ENCODE measurements around the gene STK17A.

The STK17A gene

DNA sequence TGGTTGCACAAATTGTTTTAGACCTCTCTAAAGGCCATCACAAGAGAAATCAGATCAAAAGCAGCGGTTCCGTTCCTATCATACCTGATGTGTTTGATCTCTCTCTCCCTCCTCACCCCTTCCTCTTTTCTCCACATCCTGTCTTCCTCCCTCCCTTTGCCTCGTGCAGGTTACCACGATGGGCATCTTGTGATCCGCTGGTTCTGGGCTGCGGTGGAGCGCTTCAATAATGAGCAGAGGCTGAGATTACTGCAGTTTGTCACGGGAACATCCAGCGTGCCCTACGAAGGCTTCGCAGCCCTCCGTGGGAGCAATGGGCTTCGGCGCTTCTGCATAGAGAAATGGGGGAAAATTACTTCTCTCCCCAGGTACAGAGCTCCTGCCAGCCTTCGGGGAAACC lies 28.5 kb upstream of the STK17A start:
- no peak for DNase-seq (ENCODE audit: low read depth, low spot score)
- no peak overlapping the region for H3K4me3 ChIP-seq (ENCODE audit: low read depth, low read length)
- TF ChIP-seq, protein P1, sequence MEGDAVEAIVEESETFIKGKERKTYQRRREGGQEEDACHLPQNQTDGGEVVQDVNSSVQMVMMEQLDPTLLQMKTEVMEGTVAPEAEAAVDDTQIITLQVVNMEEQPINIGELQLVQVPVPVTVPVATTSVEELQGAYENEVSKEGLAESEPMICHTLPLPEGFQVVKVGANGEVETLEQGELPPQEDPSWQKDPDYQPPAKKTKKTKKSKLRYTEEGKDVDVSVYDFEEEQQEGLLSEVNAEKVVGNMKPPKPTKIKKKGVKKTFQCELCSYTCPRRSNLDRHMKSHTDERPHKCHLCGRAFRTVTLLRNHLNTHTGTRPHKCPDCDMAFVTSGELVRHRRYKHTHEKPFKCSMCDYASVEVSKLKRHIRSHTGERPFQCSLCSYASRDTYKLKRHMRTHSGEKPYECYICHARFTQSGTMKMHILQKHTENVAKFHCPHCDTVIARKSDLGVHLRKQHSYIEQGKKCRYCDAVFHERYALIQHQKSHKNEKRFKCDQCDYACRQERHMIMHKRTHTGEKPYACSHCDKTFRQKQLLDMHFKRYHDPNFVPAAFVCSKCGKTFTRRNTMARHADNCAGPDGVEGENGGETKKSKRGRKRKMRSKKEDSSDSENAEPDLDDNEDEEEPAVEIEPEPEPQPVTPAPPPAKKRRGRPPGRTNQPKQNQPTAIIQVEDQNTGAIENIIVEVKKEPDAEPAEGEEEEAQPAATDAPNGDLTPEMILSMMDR (IDR thresholded peaks at IDR 0.05; ENCODE audit: low read depth, low read length): no peak
- in situ Hi-C loops (cut with HindIII; ENCODE audit: low sequenced_read_pairs): no loop called here

DNA sequence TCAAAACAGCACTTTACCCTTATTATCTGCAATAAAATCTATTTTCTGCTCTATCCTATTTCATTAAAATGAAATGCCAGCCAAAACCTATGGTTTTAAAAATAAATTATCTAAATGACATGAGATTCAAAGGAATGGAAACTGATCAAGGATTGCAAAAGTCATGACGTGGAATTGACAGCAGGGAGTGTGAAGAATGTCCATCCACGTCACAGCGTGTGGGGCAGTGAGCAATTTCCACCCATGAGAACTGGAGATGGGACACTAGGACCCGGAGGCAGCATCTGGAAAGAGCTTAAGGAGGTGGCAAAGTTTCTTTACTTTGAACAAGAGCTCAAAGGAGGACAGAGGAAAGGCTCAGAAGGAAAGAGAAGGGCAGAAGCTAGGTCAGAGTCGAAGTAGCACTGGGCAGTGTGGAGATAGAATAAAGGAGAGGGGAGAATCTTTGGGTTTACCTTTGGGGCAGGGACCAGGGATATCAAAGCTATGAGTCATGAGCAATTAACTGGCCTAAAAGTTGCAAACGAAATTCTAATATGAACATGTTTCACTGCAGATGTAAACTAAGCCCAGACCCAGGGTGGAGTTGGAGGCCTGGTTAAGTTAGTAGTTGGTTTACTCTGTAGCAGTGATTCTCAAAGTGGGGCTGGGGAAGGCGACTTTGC lies 24.9 kb upstream of the STK17A start:
- DNase-seq (ENCODE audit: low read depth, low spot score): no peak
- TF ChIP-seq, protein P1 (IDR thresholded peaks at IDR 0.05; ENCODE audit: low read depth, low read length): no peak
- H3K4me3 ChIP-seq (ENCODE audit: low read depth, low read length): no peak overlapping the region
- in situ Hi-C loops (cut with HindIII; ENCODE audit: low sequenced_read_pairs): no loop called here

DNA sequence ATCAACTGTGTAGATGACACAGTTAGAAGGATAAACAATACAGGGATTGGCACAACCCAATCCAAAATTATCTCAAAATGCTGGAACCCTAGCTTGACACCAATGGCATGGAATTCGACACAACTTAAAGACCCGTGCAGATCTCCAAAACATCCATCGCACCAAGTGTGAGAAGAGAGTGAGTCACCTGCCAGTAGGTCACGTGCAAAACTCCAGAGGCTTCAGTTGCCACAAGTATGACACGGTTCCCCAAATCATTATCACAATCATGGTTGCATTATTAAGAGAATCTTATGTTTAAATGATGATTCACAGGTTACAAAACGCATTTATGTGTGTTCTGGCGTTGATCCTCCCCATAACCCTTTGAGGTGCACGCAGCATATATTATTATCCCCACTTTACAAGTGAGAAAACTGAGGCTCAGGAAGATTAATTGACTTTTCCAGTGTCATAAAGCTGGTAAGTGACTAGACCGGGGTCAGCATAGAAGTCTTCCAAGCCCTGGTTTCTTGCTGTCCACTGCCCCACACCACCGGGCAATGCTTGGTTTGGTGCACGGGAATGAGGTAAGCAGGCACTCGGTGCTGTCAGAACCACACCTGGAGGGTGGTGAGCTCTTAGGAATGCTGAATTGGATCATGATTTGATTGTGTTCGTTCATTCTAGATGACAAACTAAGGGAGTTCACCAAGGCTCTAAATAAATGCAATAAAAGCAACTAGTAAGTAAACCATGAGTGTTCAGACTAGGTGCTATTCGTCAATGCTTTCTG lies 23.6 kb upstream of the STK17A start:
- TF ChIP-seq, protein P1 (IDR thresholded peaks at IDR 0.05; ENCODE audit: low read depth, low read length): no peak
- no peak for DNase-seq (ENCODE audit: low read depth, low spot score)
- in situ Hi-C loops (cut with HindIII; ENCODE audit: low sequenced_read_pairs): no loop called here
- no peak overlapping the region for H3K4me3 ChIP-seq (ENCODE audit: low read depth, low read length)

DNA sequence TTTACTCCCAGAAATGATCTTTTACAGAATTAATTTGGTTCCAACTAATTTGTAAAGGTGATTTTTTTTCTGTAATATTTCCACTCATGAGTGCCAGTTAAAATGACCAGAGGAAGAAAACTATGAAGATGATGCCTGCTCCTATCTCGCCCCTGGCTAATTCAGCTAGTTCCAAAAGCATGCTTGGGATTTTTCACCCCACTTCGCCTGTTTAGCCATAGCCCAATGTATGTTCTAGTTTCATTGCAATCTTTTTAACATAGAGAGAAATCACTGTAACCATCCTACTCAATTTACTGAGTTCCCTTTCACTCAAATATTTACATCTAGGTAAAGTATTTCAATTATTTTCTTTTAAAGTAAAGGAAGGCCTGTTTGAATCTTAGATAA lies 23.0 kb upstream of the STK17A start:
- no peak overlapping the region for H3K4me3 ChIP-seq (ENCODE audit: low read depth, low read length)
- DNase-seq (ENCODE audit: low read depth, low spot score): no peak
- TF ChIP-seq, protein P1 (IDR thresholded peaks at IDR 0.05; ENCODE audit: low read depth, low read length): no peak
- in situ Hi-C loops (cut with HindIII; ENCODE audit: low sequenced_read_pairs): no loop called here

DNA sequence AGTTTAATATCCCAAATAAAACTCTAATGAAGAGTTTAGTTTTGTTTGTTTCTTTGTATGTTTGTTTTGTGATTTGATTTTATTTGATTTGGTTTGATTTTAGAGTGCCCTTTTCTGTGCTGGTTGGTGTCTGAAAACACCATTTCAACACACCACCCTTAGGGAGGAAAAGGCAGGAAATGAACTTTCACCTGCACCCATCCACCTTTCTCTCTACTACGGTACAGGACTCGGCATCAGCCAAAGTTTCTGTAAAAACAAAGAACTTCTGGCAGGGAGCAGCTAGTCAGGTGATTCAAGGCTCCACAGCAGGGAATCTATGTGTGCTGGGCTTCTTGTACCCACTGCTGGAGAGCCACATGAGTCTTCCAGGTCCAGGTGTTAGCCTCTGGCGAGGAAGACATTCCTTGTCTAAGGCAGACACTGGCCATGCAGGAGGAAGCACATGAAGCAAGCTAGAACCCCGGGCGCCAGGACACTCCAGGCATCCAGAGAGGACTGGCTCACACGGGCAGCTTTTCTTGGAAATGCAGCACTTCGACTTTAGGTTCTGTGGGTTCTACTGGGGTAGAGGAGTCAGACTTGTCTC lies 22.1 kb upstream of the STK17A start:
- no peak for DNase-seq (ENCODE audit: low read depth, low spot score)
- H3K4me3 ChIP-seq (ENCODE audit: low read depth, low read length): no peak overlapping the region
- in situ Hi-C loops (cut with HindIII; ENCODE audit: low sequenced_read_pairs): no loop called here
- TF ChIP-seq, protein P1 (IDR thresholded peaks at IDR 0.05; ENCODE audit: low read depth, low read length): no peak

DNA sequence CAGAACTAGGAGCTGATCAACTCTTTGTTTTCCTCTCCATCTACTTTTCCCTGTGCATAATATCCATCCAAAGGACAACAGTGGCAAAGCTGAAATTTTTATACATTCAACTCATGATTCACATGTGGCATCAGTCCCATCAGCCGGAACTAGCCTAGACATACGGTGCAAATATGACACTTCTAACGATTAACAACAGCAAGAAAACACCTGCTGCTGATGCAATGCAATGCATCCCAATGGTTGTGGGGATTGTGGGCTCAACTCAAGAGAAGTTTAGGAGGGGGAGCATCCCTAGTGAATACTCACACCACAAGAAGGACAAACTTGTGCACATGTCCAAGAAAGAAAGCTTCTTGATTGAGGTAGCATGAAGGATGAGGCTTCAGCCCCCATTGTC lies 20.5 kb upstream of the STK17A start:
- H3K4me3 ChIP-seq (ENCODE audit: low read depth, low read length): no peak overlapping the region
- in situ Hi-C loops (cut with HindIII; ENCODE audit: low sequenced_read_pairs): no loop called here
- TF ChIP-seq, protein P1 (IDR thresholded peaks at IDR 0.05; ENCODE audit: low read depth, low read length): no peak
- DNase-seq (ENCODE audit: low read depth, low spot score): no peak
